Measurements from ENCODE around the gene FAM81A.

- TF ChIP-seq, protein P1, sequence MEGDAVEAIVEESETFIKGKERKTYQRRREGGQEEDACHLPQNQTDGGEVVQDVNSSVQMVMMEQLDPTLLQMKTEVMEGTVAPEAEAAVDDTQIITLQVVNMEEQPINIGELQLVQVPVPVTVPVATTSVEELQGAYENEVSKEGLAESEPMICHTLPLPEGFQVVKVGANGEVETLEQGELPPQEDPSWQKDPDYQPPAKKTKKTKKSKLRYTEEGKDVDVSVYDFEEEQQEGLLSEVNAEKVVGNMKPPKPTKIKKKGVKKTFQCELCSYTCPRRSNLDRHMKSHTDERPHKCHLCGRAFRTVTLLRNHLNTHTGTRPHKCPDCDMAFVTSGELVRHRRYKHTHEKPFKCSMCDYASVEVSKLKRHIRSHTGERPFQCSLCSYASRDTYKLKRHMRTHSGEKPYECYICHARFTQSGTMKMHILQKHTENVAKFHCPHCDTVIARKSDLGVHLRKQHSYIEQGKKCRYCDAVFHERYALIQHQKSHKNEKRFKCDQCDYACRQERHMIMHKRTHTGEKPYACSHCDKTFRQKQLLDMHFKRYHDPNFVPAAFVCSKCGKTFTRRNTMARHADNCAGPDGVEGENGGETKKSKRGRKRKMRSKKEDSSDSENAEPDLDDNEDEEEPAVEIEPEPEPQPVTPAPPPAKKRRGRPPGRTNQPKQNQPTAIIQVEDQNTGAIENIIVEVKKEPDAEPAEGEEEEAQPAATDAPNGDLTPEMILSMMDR (optimal IDR thresholded peaks at IDR 0.05 in 1 of 3, IDR thresholded peaks at IDR 0.05 in 1 of 3, conservative IDR thresholded peaks at IDR 0.05 in 1 of 3; ENCODE audit: extremely low read depth in 1 of 3, insufficient read depth in 2 of 3, low read length in 3 of 3): no peak
- TF ChIP-seq EZH2 (IDR thresholded peaks at IDR 0.05; ENCODE audit: low read length): no peak
Observed at GRCh38 chr15:59524331-59524731, 86.3 kb downstream of the FAM81A start.
